ENCODE measurements around the gene DNAI4. TPM values are rescaled to one million over a fixed set of nuclear protein-coding genes. Genes with fewer than 3 reads are reported as not detected.

DNAI4 gene
- total and polyA plus RNA-seq, 2 donors (not counting 3 experiments of a cell fraction or from before 2014, with no cell fraction given): 0.51 to 3.3 TPM

DNA sequence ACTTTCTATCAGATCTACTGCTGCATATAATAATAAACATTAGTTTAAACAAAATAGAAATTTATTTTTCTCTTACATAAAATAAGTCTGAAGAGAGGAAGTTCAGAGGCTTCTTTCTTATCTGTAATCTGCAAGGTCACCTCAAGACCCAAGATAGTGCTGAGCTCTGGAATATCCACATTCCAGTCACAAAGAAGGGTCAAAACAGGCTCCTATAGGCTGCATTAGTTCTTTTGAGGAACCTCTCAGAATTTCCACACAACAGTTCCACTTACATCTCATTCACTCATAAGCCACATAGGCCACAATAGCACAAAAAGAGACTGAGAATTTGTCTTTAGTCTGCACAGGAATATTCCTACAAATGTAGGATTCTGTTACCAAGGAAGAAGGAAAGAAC, 157.0 kb downstream of the DNAI4 start:
- TF ChIP-seq POLR2A (IDR thresholded peaks at IDR 0.05; ENCODE audit: low read depth, low read length) (no peak), CTCF (IDR thresholded peaks at IDR 0.05; ENCODE audit: extremely low read depth in 1 of 2, insufficient read depth in 1 of 2, low read depth in 1 of 2, low read length in 2 of 2) (no peak), MAX (IDR thresholded peaks at IDR 0.05; ENCODE audit: insufficient read depth, insufficient read length) (no peak), GATA2 (IDR thresholded peaks at IDR 0.05; ENCODE audit: insufficient read depth, insufficient read length, low read depth, low read length) (no peak), FOS (IDR thresholded peaks at IDR 0.05; ENCODE audit: borderline replicate concordance, insufficient read depth, low read length) (no peak), MYC (IDR thresholded peaks at IDR 0.05; ENCODE audit: low read depth, low read length) (no peak)

More for the DNA sequence above, 157.0 kb downstream of the DNAI4 start:
- ChIA-PET CTCF (interaction anchor here (3.6 to 7.9 kb wide), 2 partner anchors 381 to 444 kb away, joined by 122 to 157 read pairs; no protein-coding TSS in a partner anchor), POLR2A (interaction anchor here (0.7 kb wide), 1 partner anchor 28 kb away, joined by 3 read pairs; no protein-coding TSS in a partner anchor)
- Histone ChIP-seq H3K9ac (replicated peaks; ENCODE audit: extremely low read depth, insufficient read depth, low read length) (no peak overlapping the region), H3K36me3 (ENCODE audit: control insufficient read depth in 2 of 2, extremely low read depth in 1 of 2, insufficient read depth in 2 of 2, low read length in 2 of 2) (no peaks in the 10 kb centered on the region), H3K4me1 (ENCODE audit: control insufficient read depth, extremely low read depth, insufficient read depth, low read length) (no peaks in the 10 kb centered on the region), H3K79me2 (ENCODE audit: control insufficient read depth, insufficient read depth, low read length) (no peaks in the 10 kb centered on the region), H3K4me3 (replicated peaks in 1 of 3; ENCODE audit: insufficient read depth in 1 of 3, low read depth in 1 of 3, low read length in 3 of 3) (no peak overlapping the region), H3K27me3 (ENCODE audit: control insufficient read depth in 2 of 2, insufficient read depth in 2 of 2, low read length in 2 of 2) (no peaks in the 10 kb centered on the region), H3K27ac (ENCODE audit: insufficient read depth, low read depth, low read length) (no peak overlapping the region), H4K20me1 (replicated peaks; ENCODE audit: control insufficient read depth, extremely low read depth, insufficient read depth, low read length) (no peaks in the 10 kb centered on the region), H2AFZ (ENCODE audit: low read depth, low read length) (no peak overlapping the region), H3K4me2 (ENCODE audit: insufficient read depth, low read length) (no peak overlapping the region), H3K9me1 (replicated peaks; ENCODE audit: control insufficient read depth, extremely low read depth, insufficient read depth, low read length) (no peaks in the 10 kb centered on the region), H3K9me3 (replicated peaks; ENCODE audit: control insufficient read depth, insufficient read depth, low read length) (no peaks in the 10 kb centered on the region)
- no TSS peak for BruUV-seq (replicated peaks)
- dilution Hi-C loops (cut with MboI; ENCODE audit: extremely low pct_ligation_motif_present, low sequenced_read_pairs): no loop called here
- FAIRE-seq: no peak
- DNase-seq (ENCODE audit: low read depth, low spot score): no peak
- intact Hi-C loops (cut with micrococcal nuclease): loop anchor here (5.0 to 10.0 kb wide), 2 partner anchors 230 to 737 kb away; no protein-coding TSS in a partner anchor

All from endothelial cell of umbilical vein (primary cell).